ENCODE data around the gene ZCCHC7.
"Not testable (repeated sequence)": the region's sequence is repeated elsewhere in the genome, so short reads cannot be mapped to it uniquely, and the experiment has no call there.

The ZCCHC7 gene

GRCh38 chr9:37179576-37179975, 59.2 kb downstream of the ZCCHC7 start:
- DNase-seq, result no peak

GRCh38 chr9:37180138-37180537, 59.8 kb downstream of the ZCCHC7 start:
- DNase-seq, result no peak

GRCh38 chr9:37182718-37183117, 62.3 kb downstream of the ZCCHC7 start:
- no peak for DNase-seq

DNA sequence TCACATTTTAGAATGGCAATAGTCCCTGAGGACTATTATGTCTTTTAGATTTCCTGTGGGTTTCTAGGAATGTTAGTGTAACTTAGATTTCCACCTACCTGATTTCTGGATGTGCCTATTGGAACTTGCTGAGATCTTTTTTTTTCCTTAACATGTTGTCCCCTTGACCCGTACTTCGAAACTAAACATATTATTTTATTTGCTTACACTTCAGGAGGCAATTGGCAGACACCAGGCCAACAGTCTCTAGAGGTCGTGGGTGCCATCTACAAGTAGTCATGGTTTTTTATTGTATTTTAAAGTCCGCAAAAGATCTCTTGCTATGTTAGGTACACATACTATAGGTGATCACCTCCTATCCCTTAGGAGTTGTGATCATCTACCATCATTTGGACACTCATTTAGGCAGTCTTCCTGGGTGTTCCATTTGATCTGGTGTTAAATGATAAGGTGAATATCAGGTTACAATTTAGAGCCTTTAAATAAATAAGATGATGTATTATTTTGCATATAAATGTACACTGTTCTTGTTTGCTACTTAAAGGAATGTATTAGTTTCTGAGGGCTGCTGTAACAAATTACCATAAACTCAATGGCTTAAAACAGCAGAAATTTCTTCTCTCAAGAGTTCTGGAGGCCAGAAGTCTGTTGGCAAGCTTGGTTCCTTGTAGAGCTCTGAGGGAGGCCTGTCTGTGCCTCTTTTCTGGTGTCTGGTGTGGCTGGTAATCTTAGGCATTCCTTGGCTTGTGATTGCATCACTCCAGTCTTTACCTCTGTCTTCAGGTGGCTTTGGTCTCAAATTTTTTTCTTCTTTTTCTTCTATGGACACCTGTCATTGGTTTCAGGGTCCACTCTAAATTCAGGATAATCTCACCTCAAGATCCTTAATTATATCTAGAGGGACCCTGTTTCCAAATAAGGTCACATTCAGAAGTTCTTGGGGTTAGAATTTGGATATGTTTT, 64.8 kb downstream of the ZCCHC7 start:
- DNase-seq, result no peak

DNA sequence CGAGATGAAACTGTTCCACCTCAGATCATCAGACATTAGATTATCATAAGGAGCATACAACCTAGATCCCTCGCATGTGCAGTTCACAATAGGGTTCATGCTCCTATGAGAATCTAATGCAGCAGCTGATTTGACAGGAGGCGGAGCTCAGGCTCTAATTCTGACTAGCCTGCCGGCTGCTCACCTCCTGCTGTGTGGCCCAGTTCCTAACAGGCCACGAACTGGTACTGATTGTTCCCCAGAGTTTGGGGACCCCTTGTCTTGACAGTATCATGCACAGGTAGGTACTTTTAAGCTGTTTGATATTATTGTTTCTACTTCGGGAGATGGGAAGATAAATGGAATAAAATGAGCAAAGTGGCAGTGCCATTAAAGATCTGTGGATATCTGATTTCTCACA, 66.9 kb downstream of the ZCCHC7 start:
- DNase-seq, result no peak

GRCh38 chr9:37187713-37188439, 67.5 kb downstream of the ZCCHC7 start:
- peak; percentile 28 for DNase-seq

DNA sequence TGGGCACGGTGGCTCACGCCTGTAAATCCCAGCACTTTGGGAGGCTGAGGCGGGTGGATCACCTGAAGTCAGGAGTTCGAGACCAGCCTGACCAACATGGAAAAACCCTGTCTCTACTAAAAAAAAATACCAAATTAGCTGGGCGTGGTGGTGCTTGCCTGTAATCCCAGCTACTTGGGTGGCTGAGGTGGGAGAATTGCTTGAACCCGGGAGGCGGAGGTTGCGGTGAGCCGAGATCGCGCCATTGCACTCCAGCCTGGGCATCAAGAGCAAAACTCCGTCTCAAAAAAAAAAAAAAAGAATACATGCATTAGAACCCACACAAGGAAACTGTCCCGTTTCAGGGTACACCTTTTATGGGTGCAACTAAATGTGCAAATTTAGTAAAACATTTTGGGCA, 70.4 kb downstream of the ZCCHC7 start:
- not testable (repeated sequence) for DNase-seq

DNA sequence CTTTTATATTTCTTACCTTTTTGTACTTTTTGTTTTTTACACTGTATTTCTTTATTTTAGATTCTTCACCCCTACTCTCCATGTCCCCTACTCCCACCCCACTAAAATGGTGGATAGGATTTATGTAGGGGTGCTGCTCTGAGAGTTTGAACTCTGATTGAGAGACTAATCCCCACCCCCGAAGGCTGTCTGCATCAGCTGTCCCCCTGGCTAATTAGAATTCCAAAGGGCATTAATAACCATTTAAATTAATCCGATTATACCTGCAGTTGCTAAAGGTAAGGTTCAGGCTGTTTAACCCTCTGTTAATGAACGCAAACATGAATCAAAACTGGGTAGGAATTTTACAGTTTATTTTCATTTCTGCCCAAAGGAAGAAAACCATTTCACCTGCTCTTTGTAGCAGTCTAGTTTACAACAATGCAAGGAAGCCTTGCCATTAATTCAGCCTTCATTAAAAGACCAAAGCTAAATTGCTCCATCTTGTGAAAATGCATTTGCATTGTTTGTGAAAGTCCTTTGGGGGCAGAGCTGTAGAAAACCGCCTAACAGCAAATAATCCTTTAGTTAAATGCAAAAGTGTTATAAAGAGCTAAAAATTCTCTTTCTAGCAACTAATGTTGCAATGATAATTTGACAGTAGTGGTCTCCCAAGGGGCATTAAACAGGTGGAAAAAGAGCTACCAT, 71.2 kb downstream of the ZCCHC7 start:
- no peak for DNase-seq

DNA sequence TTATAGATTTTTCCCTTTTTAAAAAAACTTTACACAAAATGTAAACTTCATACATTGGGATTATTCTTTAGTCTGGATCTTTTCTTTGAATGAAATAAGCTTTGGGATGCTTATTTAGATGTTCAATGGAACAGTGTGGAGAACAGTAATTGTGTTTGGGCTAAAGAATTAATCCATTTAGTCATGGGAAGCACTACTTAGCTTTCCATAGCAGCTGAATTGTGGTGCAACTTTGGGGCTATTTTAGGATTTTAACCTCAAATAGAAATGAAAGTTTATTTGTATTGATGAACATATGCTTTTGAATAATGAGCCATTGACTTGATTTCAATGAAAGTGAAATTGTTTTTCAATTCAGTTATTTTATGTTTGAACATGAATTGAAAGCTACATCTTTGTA, 72.4 kb downstream of the ZCCHC7 start:
- DNase-seq, result no peak

GRCh38 chr9:37197158-37198038, 77.0 kb downstream of the ZCCHC7 start:
- peak; percentile 16 for DNase-seq

DNA sequence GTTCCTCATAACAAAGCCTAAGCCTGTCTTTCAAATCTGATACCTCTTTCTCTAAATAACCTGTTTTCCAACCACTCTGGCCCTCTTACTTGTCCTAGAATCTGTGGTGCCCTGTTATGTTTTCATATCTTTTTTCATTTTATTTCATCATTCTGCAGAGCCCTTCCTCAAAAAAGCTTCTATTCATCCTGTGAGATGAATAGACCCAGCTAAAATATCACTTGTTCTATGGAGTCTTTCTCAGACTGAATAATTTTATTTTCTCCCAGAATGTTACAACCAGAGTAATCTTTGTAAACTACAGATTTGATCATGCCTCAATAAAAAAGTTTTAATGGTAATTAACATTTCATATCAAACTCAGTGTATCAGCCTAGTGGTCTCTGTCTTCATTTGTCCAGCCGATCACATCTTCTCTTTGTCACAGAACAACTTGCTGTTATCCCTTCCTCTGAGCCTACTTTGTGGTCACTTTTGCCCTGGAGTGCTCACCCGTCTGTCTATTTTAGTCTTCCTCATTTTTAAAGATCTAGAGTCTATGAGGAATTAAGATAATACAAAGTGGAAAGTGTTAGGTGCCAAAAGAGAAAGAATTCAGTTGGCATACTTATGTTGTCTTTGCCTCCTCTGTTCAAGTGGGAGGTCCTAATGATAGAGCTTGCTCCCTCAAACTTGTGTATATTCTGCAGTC, 77.8 kb downstream of the ZCCHC7 start:
- no peak for DNase-seq

GRCh38 chr9:37198831-37199230, 78.5 kb downstream of the ZCCHC7 start:
- no peak for DNase-seq

- DNase-seq, result peak; percentile 68
These were observed 80.1 kb downstream of the ZCCHC7 start for GRCh38 chr9:37200433-37201005.

DNA sequence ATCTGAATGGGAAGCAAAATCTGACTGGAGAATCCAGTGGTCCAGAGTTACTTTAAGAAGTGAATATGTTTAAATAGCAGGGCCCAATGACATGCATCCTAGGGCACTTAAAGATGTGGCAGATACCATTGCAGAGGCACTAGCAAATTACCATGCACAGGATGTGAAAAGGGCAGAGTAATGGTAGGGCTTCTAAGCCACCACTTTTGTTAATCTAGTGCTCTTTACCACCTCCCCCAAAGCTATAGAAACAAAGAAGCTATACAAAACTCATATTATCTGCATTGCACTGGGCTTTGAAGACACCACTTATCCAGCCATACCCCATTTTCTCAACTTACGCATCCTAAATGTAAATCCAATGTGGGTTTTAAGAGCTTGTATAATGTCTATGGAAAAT, 81.2 kb downstream of the ZCCHC7 start:
- no peak for DNase-seq

DNA sequence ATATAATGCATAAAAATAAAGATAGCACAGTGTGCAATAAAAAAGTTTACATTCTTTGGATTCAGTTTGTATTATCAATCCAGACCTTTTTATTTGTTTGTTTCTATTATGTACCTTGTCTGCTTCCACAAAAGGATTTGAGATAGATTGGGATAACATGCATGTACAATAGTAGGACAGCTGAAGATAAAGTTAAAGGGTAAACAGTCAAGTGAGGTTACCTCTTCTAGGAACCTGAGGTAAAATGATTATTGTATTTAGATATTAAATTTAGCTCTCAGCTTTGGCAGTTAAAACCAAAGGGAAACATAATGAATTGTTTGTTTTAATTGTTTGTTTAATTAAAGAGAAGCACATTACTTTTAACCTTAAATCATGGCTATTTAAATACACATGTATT, 81.7 kb downstream of the ZCCHC7 start:
- no peak for DNase-seq

DNA sequence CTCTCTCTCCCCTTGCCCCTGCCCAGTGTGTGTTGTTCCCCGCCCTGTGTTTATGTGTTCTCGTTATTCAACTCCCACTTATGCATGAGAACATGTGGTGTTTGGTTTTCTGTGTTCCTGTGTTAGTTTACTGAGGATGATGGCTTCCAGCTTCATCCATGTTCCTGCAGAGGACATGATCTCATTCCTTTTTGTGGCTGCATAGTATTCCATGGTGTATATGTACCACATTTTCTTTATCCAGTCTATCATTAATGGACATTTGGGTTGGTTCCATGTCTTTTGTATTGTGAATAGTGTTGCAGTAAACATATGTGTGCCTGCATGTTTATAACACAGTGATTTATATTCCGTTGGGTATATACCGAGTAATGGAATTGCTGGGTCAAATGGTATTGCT, 83.1 kb downstream of the ZCCHC7 start:
- DNase-seq, result not testable (repeated sequence)

DNA sequence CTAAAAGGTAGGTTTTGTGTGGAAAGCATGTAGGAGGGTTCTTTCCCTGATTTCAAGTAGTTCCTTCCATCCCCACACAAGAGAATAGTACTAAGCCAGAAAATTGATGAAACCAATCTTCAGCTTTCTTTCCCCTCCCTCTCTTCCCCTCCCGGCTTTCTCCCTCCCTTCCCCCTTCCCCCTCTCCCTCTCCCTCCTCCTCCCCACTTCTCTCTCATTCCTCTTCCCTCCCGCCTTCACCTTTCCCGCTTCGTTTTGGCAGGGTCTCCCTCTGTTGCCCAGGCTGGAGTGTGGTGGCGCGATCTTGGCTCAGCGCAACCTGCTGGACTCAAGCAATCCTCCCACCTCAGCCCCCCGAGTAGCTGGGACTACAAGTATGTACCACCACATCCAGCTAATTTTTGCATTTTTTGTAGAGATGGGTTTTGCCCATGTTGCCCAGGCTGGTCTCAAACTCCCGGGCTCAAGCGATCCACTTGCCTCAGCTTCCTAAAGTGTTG, 85.8 kb downstream of the ZCCHC7 start:
- DNase-seq, result no peak

GRCh38 chr9:37209431-37210386, 89.3 kb downstream of the ZCCHC7 start:
- no peak for DNase-seq

DNA sequence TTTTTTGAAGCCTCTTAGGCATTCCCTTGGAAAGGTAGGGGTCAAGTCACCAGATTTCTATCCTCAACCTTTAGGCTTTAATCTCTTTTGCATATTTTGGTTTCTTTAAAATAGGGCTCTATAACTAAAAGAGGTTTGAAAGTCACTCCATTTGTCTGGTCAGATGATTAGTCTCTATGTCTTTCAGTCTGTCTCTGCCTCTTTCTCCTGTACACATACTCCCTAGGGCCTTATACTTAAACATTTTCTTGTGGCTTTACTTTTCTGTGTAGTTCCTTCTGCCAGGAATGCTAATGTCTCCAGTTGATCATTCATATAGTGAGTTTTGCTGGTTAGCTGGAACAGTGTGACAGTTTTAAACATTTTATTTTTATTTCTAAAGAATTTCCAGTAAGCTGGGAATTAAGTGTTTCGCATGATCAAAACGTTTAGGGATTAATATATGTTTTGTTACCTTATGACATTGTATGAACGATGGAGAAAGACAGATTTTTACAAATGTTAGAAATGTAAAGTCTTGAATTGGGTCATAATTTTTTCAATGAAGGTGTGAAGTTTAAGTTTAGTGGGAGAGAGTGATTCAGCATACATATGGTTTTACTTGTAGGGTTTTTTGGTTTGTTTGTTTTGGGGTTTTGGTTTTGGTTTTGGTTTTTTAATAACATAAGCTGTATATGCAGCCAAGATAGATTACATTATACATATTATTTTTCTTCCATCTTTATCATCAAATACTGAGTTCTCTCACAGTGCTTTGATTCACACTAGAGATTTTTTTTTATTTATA, 90.6 kb downstream of the ZCCHC7 start:
- no peak for DNase-seq

Measured in fibroblast of skin of right biceps (primary cell).